ENCODE data around the gene TMEM44.
"Not testable (repeated sequence)": the region's sequence is repeated elsewhere in the genome, so short reads cannot be mapped to it uniquely, and the experiment has no call there.

The TMEM44 gene

DNA sequence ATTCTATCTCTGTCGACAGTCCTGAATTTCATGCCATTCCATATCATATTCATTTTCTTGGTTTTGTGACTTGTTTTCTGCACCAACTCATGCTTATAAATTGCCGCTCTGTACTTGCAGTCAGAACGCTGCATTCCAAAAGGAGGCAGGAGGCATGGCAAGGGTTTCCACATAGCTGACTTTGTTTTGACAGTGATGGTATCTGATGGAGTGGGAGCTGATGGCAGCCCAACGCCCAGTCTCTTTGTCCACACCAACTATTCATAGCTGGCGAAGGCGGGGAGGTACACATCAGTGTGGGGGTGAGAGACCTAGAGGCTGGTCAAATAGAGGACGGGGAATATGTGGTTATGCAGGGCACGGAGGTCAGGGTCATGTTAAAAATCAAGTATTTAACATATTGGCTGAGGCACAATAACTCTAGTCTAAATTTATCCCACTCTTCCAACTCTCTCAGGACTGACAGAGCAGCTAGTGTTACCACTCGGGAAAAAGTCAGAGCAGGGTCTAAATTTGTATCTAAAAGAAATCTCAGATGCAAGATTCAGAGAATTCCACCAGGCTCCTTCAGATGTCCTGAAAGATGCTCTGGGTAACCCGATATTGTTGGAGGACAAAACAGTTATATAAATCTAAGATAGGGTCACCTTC lies 78.6 kb downstream of the TMEM44 start:
- DNase-seq = no peak

GRCh38 chr3:194552327-194552949 lies 80.8 kb downstream of the TMEM44 start:
- DNase-seq = no peak

DNA sequence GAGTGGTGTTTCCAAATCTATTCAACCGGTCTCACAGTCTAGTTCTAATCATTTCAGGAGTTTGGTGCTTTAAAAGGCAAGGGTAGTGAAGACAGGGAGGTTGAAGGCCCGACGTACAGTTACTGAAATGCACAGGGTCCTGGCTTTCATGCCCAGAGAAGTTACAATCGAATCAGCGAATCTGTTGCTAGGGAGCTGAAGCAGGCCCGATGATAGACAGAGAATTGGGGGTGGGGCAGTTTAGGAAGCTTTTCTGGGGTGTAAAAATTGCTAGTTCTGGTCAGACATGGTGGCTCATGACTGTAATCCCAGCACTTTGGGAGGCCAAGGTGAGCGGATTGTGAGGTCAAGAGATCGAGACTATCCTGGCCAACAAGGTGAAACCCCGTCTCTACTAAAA lies 83.4 kb downstream of the TMEM44 start:
- DNase-seq = no peak

DNA sequence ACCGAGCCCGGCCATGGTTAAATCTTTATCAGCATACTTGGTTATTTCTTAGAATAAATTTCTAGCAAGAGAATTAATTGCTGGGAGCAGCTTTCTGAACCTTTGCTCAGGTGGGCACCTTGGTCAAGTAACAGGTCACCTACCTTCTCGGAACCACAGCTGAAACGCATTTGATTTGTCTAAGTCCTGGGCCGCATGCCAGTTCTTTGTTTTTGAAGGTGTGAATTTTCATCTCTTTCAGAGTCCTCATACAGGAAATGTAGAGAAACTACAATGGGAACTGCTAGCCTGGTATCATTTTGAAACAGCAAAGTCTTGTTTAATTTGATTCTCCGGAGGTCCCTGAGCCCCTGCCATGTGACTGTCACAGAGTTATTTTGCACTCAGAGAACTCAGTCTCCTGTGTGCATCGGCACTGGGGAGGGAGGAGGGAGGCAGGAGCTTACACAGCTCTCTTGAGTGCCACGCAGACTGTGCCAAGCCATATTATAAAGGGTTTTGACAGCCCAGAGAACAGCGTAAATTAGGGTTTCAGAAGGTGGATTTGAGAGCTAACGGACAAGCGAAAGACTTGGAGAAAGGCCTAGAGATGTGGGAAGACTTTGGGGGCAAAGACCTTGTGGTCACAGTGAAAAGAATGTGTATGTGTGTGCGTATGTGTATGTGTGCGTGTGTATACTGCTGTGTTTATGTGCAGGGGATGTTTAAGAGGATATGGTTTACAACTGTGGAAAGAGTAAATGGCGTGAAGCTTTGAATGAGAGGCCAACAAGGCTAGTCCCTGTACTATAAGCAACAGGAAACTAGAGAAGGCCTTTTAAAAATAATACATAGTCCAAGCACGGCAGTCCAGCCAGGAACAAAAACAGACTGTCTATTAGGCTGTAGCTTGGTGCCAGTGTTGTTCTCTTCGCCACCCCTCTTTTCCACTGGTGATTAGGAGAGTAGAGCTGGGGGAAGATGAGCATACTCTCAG lies 84.6 kb downstream of the TMEM44 start:
- DNase-seq = no peak

DNA sequence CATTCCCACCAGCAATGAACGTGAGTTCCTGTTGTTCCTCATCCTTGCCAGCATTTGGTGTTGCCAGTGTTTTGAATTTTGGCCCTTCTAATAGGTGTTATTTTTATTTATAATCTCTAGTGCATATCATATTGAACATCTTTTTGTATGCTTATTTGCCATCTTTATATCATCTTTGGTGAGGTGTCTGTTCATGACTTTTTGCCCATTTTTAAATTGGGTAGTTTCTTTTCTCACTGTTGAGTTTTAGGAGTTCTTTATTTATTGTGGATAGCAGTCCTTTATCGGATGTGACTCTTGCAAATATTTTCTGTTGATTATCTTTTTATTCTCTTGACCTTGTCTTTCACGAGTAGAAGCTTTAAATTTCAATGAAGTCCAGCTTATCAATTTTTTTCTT lies 86.2 kb downstream of the TMEM44 start:
- no peak for DNase-seq

- not testable (repeated sequence) for DNase-seq
Measured at GRCh38 chr3:194545538-194545937, 87.7 kb downstream of the TMEM44 start.

GRCh38 chr3:194543550-194543949 lies 89.7 kb downstream of the TMEM44 start:
- DNase-seq = no peak

GRCh38 chr3:194541483-194541882 lies 91.7 kb downstream of the TMEM44 start:
- no peak for DNase-seq

DNA sequence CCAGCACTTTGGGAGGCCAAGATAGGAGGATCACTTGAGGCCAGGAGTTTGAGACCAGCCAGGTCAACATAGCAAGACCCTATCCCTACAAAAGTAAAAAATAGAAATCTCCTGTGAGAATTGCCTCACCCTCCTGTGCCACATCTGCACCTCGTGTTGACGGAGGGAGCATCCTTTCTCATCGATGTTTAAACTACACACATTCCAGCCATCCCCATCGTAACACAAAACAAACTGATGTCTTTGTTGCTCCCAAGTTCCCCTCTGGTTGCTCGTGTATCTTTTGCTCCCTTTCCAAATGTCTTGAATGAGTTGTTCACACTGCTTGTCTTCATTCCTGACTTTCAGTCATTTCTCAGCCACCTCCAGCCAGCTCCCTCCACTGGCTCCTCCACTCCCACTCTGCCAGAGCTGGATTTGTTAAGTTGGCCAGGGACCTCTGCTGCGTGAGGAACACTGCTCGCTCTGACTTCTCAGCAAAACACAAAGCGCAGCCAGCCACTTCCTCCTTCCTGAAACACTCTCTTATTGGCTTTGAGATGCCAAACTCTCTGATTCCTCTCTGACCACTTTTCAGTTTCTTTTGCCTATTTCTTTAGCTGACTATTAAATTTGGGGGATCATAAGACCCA lies 92.8 kb downstream of the TMEM44 start:
- no peak for DNase-seq

- DNase-seq = no peak
Measured at GRCh38 chr3:194539498-194539897, 93.7 kb downstream of the TMEM44 start.

DNA sequence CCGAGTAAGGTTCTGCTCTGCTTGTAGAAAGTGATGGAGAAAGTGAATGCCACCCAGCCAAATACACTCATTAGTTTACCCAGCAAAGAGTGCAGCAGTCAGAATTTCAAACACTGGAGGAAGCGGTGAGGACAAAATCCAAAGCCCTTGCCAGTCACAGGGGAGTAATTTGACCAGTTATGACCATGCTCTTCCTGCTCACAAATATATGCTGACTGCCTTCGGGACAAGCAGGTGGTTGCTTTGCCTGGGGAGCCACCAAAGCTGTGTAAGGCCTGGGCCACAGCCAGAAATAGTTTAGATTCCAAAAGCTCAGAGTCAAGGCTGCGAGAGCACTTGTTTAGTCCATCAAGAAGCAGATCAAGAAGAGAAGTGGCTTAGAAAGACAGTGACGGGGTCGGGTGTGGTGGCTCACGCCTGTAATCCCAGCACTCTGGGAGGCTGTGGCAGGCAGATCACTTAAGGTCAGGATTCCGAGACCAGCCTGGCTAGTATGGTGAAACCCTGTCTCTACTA lies 95.4 kb downstream of the TMEM44 start:
- DNase-seq = peak; percentile 60
